Brain microvascular endothelial cell (primary cell): ENCODE measurements around the gene CNIH4.

Source experiments
- DNase-seq: peaks from one replicate; pipeline ENCODE4 v3.0.0-alpha.2; 2020
- H3K27ac ChIP-seq: fragments of 250-450 bp; sonication (Bioruptor Pico); 2 replicates; pipeline ENCODE4 v1.5.1; 2020; ENCODE audit warnings: mild to moderate bottlenecking, moderate library complexity
- H3K27me3 ChIP-seq: fragments of 250-450 bp; sonication (Bioruptor Pico); replicated peaks from 2 replicates; pipeline ENCODE4 v1.5.1; 2020; ENCODE audit warnings: mild to moderate bottlenecking
- H3K36me3 ChIP-seq: fragments of 250-450 bp; sonication (Bioruptor Pico); replicated peaks from 2 replicates; pipeline ENCODE4 v1.5.1; 2020; ENCODE audit warnings: mild to moderate bottlenecking
- H3K4me3 ChIP-seq: 2 replicates; pipeline ENCODE4 v1.5.1; 2011; ENCODE audit warnings: low read depth, mild to moderate bottlenecking, control low read depth, low read length, moderate library complexity
- CTCF ChIP-seq: IDR thresholded peaks from 2 replicates; pipeline ENCODE4 v1.5.1; 2011; ENCODE audit warnings: low read depth, mild to moderate bottlenecking, moderate library complexity, low read length, control low read depth, inconsistent platforms; ENCODE audit errors: missing control alignments
- in situ Hi-C: cut with HindIII; loops from 2 replicates; pipeline ENCODE4 v1.10.0; 2017; ENCODE audit warnings: low sequenced_read_pairs, low pct_ligation_motif_present

CNIH4 gene

DNA sequence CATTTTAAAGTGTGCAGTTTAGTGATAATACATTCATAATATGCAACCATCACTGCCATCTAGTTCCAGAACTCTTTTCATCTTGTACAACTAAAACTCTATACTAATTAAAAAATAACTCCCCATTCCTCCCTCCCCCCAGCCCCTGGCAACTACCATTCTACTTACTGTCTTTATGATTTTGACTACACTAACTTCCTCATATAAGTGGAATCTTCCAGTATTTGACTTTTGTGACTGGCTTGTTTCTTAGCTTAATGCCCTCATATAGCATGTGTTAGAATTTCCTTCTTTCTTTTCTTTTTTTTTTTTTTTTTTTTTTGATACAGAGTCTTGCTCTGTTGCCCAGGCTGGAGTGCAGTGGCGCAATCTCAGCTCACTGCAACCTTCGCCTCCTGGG, 25.4 kb upstream of the CNIH4 start:
- no peak for TF ChIP-seq CTCF
- Histone ChIP-seq H3K36me3 (no peaks in the 10 kb centered on the region), H3K27me3 (no peaks in the 10 kb centered on the region), H3K4me3 (no peak overlapping the region), H3K27ac (no peak overlapping the region)
- in situ Hi-C loops: no loop called here
- DNase-seq: no peak

- H3K4me3 ChIP-seq: no peak overlapping the region
- H3K27me3 ChIP-seq: no peaks in the 10 kb centered on the region
- TF ChIP-seq CTCF: no peak
- in situ Hi-C loops: no loop called here
- DNase-seq: no peak
- H3K27ac ChIP-seq: no peak overlapping the region
- no peaks in the 10 kb centered on the region for H3K36me3 ChIP-seq
Observed at GRCh38 chr1:224331824-224332223, 24.9 kb upstream of the CNIH4 start.

DNA sequence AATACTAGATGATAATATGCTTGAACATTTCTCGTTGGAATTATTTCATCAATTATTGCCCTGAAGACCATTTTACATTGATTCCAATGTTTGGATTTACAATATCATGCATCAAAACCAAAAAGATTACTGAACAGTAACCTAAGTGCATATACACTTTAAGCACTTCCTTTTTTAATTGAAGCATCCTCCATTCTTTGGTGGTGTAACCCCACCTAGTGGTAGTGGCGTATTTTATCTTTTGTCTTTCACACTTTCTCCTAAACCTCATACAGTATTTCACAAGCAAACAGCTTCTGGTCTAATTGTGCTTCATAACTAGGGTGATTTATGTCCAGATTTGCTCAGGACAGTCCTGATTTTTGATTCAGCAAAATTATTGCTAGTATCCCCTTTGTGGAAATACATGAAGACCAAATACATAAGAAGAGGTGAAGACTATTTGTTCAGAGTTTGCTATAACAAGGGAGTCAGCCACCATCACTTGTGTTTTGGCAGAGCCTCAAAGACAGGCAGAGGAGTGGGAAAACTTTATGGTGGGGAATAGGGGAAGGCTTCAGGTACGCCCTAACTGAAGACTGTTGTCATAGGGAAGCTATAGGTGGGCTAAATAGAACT, 23.3 kb upstream of the CNIH4 start:
- no peak overlapping the region for H3K27ac ChIP-seq
- DNase-seq: no peak

DNA sequence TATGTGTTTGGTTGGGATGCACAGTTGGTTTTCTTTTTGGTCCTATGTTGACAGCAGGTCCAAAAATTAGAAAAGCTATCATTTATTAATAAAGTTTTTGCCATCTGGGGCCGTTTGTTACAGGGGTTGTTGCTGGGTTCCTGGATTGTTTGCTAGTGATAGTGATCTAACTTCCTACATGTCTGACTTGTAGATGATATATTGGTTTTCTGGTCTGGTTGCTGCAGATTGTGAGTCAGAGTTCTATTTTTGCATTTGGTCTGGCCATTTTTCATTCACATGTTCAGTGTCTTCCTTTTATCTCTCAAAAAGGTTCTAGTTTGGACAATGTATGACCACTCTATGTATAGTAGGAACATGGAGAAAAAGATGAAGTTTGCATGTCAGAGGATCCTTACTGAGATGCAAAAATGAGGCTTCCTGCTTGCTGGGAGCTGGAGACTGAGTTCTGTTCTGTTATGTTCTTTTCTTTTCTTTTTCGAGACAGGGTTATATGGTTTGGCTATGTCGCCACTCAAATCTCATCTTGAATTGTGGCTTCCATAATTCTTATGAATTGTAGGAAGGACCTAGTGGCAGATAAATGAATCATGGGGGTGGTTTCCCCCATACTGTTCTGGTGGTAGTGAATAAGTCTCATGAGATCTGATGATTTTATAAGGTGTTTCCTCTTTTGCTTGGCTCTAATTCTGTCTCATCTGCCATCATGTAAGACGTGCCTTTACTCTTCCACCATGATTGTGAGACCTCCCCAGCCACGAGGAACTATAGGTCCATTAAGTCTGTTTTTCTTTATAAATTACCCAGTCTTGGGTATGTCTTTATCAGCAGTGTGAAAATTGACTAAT, 22.5 kb upstream of the CNIH4 start:
- Histone ChIP-seq H3K4me3 (no peak overlapping the region), H3K27me3 (no peaks in the 10 kb centered on the region), H3K36me3 (no peaks in the 10 kb centered on the region), H3K27ac (peak overlapping the region; percentile 14)
- in situ Hi-C loops: no loop called here
- peak; percentile 38 for DNase-seq
- TF ChIP-seq CTCF: no peak

More for the DNA sequence above, 23.3 kb upstream of the CNIH4 start:
- no peaks in the 10 kb centered on the region for H3K36me3 ChIP-seq
- no peak overlapping the region for H3K4me3 ChIP-seq
- no peaks in the 10 kb centered on the region for H3K27me3 ChIP-seq
- TF ChIP-seq CTCF: peak; percentile 39
- in situ Hi-C loops: no loop called here

DNA sequence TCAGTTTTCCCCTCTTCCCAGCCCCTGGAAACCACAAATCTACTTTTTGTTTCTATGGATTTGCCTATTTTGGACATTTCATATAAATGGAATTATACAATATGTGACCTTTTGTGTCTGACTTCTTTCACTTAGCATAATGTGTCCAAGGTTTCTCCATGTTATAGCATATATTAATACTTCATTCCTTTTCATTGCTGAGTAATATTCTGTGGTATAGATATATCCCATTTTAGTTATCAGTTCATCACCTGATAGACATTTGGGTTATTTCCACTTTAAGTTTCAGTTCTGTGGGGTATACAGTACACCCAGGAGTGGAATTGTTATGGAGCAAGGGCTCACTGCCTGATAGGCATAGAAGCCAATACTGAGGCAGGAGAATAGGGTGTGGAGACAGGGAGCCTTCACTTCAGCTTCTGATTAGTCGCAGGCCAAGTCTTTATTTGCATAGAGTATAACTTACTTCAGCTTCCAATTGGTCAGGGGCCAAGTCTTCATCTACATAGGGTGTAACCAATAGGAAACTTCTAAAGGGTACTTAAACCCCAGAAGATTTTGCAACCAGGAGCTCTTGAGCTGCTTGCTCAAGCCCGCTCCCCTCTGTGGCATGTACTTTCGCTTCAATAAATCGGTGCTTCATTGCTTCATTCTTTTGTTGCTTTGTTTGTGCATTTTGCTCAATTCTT, 18.4 kb upstream of the CNIH4 start:
- H3K27ac ChIP-seq: no peak overlapping the region
- H3K27me3 ChIP-seq: no peaks in the 10 kb centered on the region
- no peak for DNase-seq
- in situ Hi-C loops: no loop called here
- no peak for TF ChIP-seq CTCF
- H3K4me3 ChIP-seq: no peak overlapping the region
- no peaks in the 10 kb centered on the region for H3K36me3 ChIP-seq
